Measurements from ENCODE around the gene SCN5A. TPM values are rescaled to one million over a fixed set of nuclear protein-coding genes. Genes with fewer than 3 reads are reported as not detected.

SCN5A gene
- polyA plus RNA-seq, 1 of the 3 experiments (the other 2 are of a cell fraction), result 0.18 TPM

GRCh38 chr3:38560996-38561717 is 88.3 kb downstream of the SCN5A start:
- DNase-seq, result no peak
- no peaks in the 10 kb centered on the region for H3K9me3 ChIP-seq
- no peaks in the 10 kb centered on the region for H3F3A ChIP-seq (replicated peaks; ENCODE audit: insufficient read depth)
- H3K4me2 ChIP-seq, result no peak overlapping the region
- no peaks in the 10 kb centered on the region for H3K79me2 ChIP-seq (ENCODE audit: insufficient read depth)
- 59% methylated on average over 7 of the region's 7 CpGs for WGBS (ENCODE audit: low lambda C conversion rate)
- ChIA-PET POLR2A (no interaction called here), CTCF (interaction anchor here (1.2 to 2.4 kb wide), 2 partner anchors 13 to 16 kb away, joined by 3 to 6 read pairs; no protein-coding TSS in a partner anchor)
- no peaks in the 10 kb centered on the region for H3K27me3 ChIP-seq (ENCODE audit: insufficient read depth)
- H3K9ac ChIP-seq, result no peak overlapping the region
- H4K20me1 ChIP-seq (ENCODE audit: insufficient read depth), result no peaks in the 10 kb centered on the region
- no peaks in the 10 kb centered on the region for H3K9me2 ChIP-seq
- no peaks in the 10 kb centered on the region for H3K36me3 ChIP-seq (replicated peaks in 1 of 2; ENCODE audit: control insufficient read depth in 1 of 2, insufficient read depth in 2 of 2, low read length in 1 of 2)
- no peak overlapping the region for H3K4me3 ChIP-seq (ENCODE audit: low read depth in 2 of 2, low read length in 1 of 2)
- no peak overlapping the region for H3K27ac ChIP-seq (ENCODE audit: low read depth in 2 of 2, low read length in 1 of 2)
- H2AFZ ChIP-seq (ENCODE audit: low read depth), result no peak overlapping the region
- TF ChIP-seq PBX3 (IDR thresholded peaks at IDR 0.05), result no peak
- TF ChIP-seq CHD2 (IDR thresholded peaks at IDR 0.05; ENCODE audit: low read length, partially characterized antibody), result no peak
- TF ChIP-seq RXRA (IDR thresholded peaks at IDR 0.05; ENCODE audit: borderline replicate concordance, low read depth), result no peak
- no peak for TF ChIP-seq TAF1 (IDR thresholded peaks at IDR 0.05; ENCODE audit: borderline replicate concordance, low read depth, low read length)
- TF ChIP-seq USF1 (IDR thresholded peaks at IDR 0.05; ENCODE audit: borderline replicate concordance, low read depth), result no peak
- no peak for TF ChIP-seq CTCF (IDR thresholded peaks at IDR 0.05)
- no peak for TF ChIP-seq JUND (IDR thresholded peaks at IDR 0.05)
- TF ChIP-seq TEAD4 (IDR thresholded peaks at IDR 0.05; ENCODE audit: borderline replicate concordance, insufficient read depth), result no peak
- no peaks in the 10 kb centered on the region; a peak in 1 of 4 replicates for H3K4me1 ChIP-seq (ENCODE audit: control insufficient read depth in 1 of 2, insufficient read depth in 2 of 2, low read depth in 1 of 2, low read length in 1 of 2)

GRCh38 chr3:38560284-38560683 is 89.2 kb downstream of the SCN5A start:
- no peaks in the 10 kb centered on the region for H3K9me2 ChIP-seq
- no peak overlapping the region for H3K4me3 ChIP-seq (ENCODE audit: low read depth in 2 of 2, low read length in 1 of 2)

More at GRCh38 chr3:38560284-38560683, 89.2 kb downstream of the SCN5A start:
- Histone ChIP-seq H2AFZ (ENCODE audit: low read depth) (no peak overlapping the region), H3K4me1 (ENCODE audit: control insufficient read depth in 1 of 2, insufficient read depth in 2 of 2, low read depth in 1 of 2, low read length in 1 of 2) (no peaks in the 10 kb centered on the region; a peak in 1 of 4 replicates), H3K79me2 (ENCODE audit: insufficient read depth) (no peaks in the 10 kb centered on the region), H3K9me3 (no peaks in the 10 kb centered on the region), H3K4me2 (no peak overlapping the region), H3K36me3 (replicated peaks in 1 of 2; ENCODE audit: control insufficient read depth in 1 of 2, insufficient read depth in 2 of 2, low read length in 1 of 2) (no peaks in the 10 kb centered on the region), H3K9ac (no peak overlapping the region), H3F3A (replicated peaks; ENCODE audit: insufficient read depth) (no peaks in the 10 kb centered on the region), H4K20me1 (ENCODE audit: insufficient read depth) (no peaks in the 10 kb centered on the region), H3K27ac (ENCODE audit: low read depth in 2 of 2, low read length in 1 of 2) (no peak overlapping the region), H3K27me3 (ENCODE audit: insufficient read depth) (no peaks in the 10 kb centered on the region)
- DNase-seq, result no peak
- TF ChIP-seq MAX (IDR thresholded peaks at IDR 0.05; ENCODE audit: low read depth), result no peak
- no peak for TF ChIP-seq JUND (IDR thresholded peaks at IDR 0.05)
- no peak for TF ChIP-seq CHD2 (IDR thresholded peaks at IDR 0.05; ENCODE audit: low read length, partially characterized antibody)
- POLR2A ChIA-PET, result no interaction called here
- CTCF ChIA-PET, result interaction anchor here (2.4 kb wide), 1 partner anchor 16 kb away, joined by 6 read pairs; no protein-coding TSS in a partner anchor
- 46% methylated on average over 4 of the region's 6 CpGs for WGBS (ENCODE audit: low lambda C conversion rate)

Data from SK-N-SH (cell line).